GM21723 (cell line): ENCODE results near the gene GNPAT.

Source experiments
- ATAC-seq: cut with Tn5 transposase; IDR thresholded peaks from one replicate; pipeline ENCODE4 v1.9.1; 2021; ENCODE audit warnings: mild to moderate bottlenecking, moderate library complexity; ENCODE audit not compliant: unreplicated experiment

The GNPAT gene

GRCh38 chr1:231213831-231214573, 27.0 kb upstream of the GNPAT start:
- ATAC-seq = no peak

- ATAC-seq = peak; percentile 33
Measured at GRCh38 chr1:231214918-231215680, 25.9 kb upstream of the GNPAT start.

DNA sequence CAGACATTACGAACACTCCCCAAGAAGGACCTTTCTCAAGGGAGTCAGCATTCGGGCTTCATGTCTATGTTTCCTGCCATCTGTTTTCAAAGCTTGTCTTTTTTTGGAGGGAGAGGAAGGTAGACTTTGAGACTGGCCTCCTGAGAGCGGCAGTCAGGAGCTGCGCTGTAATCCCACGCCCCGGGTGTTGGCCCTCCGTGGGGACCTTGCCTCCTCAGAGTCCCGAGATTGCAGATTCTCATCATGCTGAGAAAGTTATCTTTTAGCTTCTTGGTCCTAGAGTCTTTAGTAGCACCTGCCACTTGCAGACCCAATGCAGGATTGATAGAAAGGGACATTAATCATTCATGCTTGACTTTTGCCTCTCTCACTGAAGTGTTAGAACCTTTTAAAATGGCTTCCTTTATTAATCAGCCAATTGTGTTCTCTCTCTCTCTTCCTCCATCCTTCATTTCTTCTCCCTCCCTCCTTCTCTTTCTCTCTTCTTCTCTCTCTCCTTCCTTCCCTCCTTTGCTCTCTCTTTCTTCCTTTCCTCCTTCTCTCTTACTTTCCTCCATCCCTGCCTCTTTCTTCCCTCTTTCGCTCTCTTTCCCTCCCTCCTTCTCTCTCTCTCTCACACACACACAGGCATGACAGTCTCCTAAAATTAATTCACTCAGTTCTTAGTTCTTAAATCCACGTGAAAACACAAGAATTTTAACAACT, 25.2 kb upstream of the GNPAT start:
- ATAC-seq = no peak

- no peak for ATAC-seq
Measured at GRCh38 chr1:231216498-231216897, 24.5 kb upstream of the GNPAT start.

DNA sequence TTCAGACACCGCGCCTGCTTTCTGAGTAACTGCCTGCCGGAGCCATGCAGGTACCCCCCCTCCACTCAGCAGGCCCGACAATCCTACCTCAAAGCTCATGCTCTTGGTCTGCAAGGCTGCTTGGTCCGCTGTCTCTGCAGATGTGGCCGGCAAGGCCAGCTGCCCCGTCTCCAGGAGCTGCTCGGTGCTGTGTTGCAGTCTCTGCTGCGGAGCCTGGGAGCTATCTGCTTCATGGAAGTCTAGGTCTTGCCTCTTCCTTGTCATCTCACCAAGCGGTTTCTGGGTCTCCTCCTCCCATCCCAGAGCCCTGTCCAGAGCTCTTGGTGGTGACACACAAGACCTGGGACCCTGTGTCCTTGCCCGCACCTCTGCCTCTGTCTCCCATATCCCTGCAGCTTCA, 24.0 kb upstream of the GNPAT start:
- ATAC-seq = no peak

DNA sequence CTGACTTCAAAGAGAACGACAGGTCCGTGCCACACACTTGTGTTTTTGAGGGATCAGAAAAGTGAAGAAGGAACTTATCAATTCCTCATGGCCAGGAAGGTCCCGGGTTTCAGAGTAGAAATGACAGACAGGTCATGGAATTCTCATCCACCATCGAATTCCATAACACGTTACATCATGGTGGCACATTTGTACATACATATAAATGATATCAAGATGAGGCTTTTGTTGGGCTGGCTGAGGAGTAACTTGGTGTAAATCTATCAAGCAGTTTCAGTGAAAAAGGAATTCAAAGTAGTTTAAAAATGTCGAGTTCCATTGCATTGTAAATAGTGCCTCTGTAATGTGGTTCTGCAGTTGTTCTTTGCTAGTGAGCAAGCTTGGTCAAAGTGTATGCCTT, 22.9 kb upstream of the GNPAT start:
- ATAC-seq = no peak

- no peak for ATAC-seq
Measured at GRCh38 chr1:231219422-231220401, 21.3 kb upstream of the GNPAT start.

DNA sequence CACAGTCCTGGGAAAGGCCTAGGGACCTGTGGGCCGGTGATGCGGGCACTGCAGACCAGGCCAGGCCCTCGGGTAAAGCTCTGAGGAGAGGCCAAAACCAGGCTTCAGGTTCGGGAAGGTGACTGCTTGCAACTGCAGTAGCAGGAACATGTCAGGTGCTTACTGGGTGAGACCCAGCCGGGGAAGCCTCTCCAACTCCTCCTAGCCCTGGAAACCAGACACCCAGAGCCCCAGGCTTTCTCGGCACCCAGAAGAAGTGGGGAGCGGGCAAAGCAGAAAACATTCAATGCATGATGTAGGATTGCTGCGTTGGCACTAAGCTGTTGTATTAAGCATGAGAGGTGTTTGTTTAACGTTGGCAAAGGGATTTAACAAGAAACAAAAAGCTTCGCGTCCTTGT, 20.2 kb upstream of the GNPAT start:
- ATAC-seq = no peak

DNA sequence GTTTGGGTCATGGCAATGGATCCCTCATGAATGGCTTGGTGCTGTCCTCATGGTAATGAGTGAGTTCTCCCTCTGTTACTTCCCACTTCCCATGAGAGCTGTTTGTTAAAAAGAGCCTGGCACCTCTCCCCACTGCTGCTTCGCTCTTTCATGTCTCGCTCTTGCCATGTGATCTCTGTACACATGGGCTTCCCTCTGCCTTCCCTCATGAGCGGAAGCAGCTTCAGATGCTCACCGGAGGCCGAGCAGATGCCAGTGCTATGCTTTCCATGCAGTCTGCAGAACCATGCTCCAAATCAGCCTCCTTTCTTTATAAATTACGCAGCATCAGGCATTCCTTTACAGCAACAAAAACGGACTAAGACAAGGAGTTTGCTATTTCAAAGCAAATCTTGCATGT, 14.9 kb upstream of the GNPAT start:
- ATAC-seq = no peak

DNA sequence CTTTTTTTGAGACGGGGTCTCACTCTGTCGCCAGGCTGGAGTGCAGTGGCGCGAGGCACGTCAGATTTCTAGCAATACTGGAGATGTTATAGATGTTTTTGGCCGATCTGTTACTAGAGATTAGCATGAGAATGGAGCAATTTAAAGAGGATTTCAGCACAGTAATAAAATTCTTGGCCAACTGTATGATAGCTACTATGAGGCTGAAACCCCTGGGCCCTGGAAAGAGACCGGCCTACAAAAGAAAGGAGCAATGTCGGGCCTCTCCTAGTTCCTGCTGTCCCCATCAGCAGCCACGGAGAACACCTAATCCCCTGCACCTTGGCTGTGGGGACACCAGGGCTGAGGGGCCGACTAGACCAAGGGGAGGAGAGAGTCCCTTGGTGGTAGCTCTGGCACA, 9.5 kb upstream of the GNPAT start:
- ATAC-seq = no peak

- ATAC-seq = no peak
Measured at GRCh38 chr1:231232870-231233734, 7.9 kb upstream of the GNPAT start.

- no peak for ATAC-seq
Measured at GRCh38 chr1:231233735-231234417, 7.1 kb upstream of the GNPAT start.

DNA sequence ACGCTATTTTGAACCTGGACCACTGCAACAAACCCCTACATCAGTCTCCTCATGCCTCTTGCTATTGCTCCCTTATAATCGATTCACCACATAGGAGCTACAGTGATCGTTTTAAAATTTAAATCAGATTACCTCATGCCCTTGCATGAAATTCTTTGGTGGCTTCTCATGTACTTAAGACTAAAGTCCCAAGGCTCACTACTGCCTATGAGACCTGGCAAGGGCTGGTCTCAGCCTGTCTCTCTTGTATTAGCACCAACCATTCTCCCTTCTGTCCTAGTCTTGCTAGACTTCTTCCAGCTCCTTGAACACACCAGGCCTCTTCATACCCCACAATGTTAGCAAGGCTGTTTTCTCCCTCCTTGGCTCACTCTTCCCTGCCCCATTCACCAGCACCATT, 6.5 kb upstream of the GNPAT start:
- no peak for ATAC-seq

DNA sequence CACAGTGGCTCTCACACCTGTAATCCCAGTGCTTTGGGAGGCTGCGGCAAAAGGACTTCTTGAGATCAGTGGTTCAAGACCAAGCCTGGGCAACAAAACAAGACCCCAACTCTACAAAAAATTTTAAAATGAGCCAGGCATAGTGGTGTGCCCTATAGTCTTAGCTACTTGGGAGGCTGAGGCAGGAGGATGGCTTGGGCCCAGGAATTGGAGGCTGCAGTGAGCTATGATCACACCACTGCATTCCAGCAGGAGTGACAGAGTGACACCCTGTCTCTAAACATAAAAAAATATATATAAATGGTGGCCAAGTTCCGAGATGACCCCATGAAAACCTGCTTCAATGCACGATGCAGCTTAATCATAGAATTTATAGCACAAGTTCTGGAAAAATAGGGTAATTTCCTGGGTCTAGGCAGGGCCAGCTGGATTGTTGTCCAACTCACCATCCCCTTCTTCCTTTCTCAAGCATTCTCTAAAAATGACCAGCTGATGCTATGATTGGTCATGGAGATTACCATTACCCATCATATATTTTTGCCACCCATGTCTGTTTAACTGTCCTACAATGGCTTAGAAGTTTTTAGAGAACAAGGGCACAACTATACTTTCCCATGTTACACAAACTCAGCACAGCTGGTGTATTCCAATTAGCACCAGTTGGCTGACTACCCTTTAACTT, 5.3 kb upstream of the GNPAT start:
- ATAC-seq = no peak

- no peak for ATAC-seq
Measured at GRCh38 chr1:231236208-231236591, 4.8 kb upstream of the GNPAT start.

- ATAC-seq = no peak
Measured at GRCh38 chr1:231236938-231237337, 4.1 kb upstream of the GNPAT start.

DNA sequence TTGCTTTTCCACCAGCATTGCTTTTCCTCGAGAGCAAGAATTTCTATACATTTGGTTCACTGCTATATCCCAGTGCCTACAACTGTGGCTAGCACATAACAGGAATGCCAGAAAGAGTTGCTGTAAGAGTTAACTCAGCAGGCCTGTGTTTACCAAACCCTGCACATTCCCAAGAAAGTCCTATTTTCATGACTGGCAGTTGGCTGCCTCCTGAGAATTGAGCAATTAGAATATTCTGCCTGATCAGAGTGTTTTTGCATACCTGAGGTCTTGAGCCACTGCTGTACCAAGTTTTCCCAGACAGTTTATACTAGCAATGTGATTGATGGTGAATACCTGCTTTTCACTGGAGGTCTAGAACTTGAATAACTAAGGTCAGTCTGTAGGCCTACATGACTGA, 2.7 kb upstream of the GNPAT start:
- no peak for ATAC-seq

- peak; percentile 18 for ATAC-seq
Measured at GRCh38 chr1:231240531-231240882, 505 bp upstream of the GNPAT start.

DNA sequence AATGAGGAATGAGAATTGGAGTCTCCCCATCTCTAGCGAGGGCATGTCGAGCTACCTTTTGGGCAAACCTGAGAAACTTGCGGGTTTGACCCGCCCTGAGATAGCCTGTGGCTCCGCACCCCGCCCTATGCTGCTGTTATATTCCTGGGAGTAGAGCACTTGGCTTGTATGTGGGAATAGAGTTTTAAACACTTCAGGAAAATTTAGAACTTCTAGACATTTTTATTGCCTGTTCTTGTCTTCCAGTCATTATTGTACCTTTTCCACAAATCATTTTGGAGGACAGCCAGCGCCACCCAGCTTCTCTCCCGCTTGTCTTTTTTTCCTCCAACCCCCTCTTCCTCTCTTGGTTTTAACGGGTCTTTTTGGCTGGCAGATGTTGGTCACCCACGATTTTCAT, 738 bp downstream of the GNPAT start:
- peak; percentile 31 for ATAC-seq
